Naive thymus-derived CD4-positive, alpha-beta T cell (primary cell): ENCODE measurements around the gene GP9. TPM values are rescaled to one million over a fixed set of nuclear protein-coding genes. Genes with fewer than 3 reads are reported as not detected.

ENCODE experiments used
- ATAC-seq: fragments of 150-1000 bp; cut with Tn5 transposase; 2 replicates; pipeline ENCODE4 v1.10.0; 2021; ENCODE audit warnings: mild to moderate bottlenecking, moderate library complexity
- CTCF ChIA-PET: fragments of 350-600 bp; sonication (Branson Sonifier 250); formaldehyde crosslinking; loops from one replicate; lab custom pipeline; 2021; ENCODE audit warnings: antibody characterized with exemption; lab: Charles Lee
- POLR2A ChIA-PET: fragments of 350-600 bp; sonication (Branson Sonifier 250); formaldehyde crosslinking; loops from one replicate; lab custom pipeline; 2021; ENCODE audit warnings: antibody characterized with exemption, inconsistent platforms; lab: Charles Lee
- DNase-seq, 9 donors: peaks; one replicate each; pipeline versions ENCODE4 v3.0.0 to v3.0.0-alpha.2; 2020 to 2022; ENCODE audit warnings: mixed read lengths in 1 of 9
- H3K27ac ChIP-seq: one replicate; pipeline ENCODE4 v1.7.0; 2013; ENCODE audit warnings: mild to moderate bottlenecking, low read depth, low read length, moderate library complexity
- H3K27me3 ChIP-seq, 2 donors: one replicate each; pipeline ENCODE4 v1.7.0; 2013; ENCODE audit warnings: low read length in 2 of 2, mild to moderate bottlenecking in 2 of 2, moderate library complexity in 2 of 2; ENCODE audit not compliant: control insufficient read depth in 2 of 2, insufficient read depth in 2 of 2
- H3K36me3 ChIP-seq, 3 experiments: 1 replicate in 2 of 3; 2 replicates in 1 of 3; pipeline ENCODE4 v1.7.0; 2013; ENCODE audit warnings: low read length in 3 of 3, mild to moderate bottlenecking in 3 of 3, moderate library complexity in 1 of 3; ENCODE audit not compliant: insufficient read depth in 3 of 3, control insufficient read depth in 2 of 3
- H3K4me1 ChIP-seq, 2 donors: one replicate each; pipeline ENCODE4 v1.7.0; 2013; ENCODE audit warnings: low read length in 2 of 2, mild to moderate bottlenecking in 2 of 2, moderate library complexity in 1 of 2; ENCODE audit not compliant: control insufficient read depth in 2 of 2, insufficient read depth in 2 of 2
- H3K4me3 ChIP-seq: 2 replicates; pipeline ENCODE4 v1.7.0; 2013; ENCODE audit warnings: mild to moderate bottlenecking, low read length
- H3K9me3 ChIP-seq, 3 experiments: 1 replicate in 2 of 3; 2 replicates in 1 of 3; pipeline ENCODE4 v1.7.0; 2013; ENCODE audit warnings: low read length in 3 of 3; ENCODE audit not compliant: control insufficient read depth in 2 of 3
- H3K27ac Mint-ChIP-seq, 9 donors: one replicate each; pipeline ENCODE4 v1.8.0; 2020 to 2022; ENCODE audit warnings: mixed read lengths in 9 of 9, mild to moderate bottlenecking in 8 of 9, moderate library complexity in 5 of 9, inconsistent platforms in 2 of 9
- H3K27me3 Mint-ChIP-seq, 5 donors: one replicate each; pipeline ENCODE4 v1.8.0; 2021 to 2022; ENCODE audit warnings: mixed read lengths in 5 of 5, mild to moderate bottlenecking in 1 of 5
- H3K36me3 Mint-ChIP-seq, 5 donors: one replicate each; pipeline ENCODE4 v1.8.0; 2020 to 2022; ENCODE audit warnings: mixed read lengths in 5 of 5, mild to moderate bottlenecking in 3 of 5, inconsistent platforms in 1 of 5
- H3K4me1 Mint-ChIP-seq, 7 donors: one replicate each; pipeline ENCODE4 v1.8.0; 2020 to 2022; ENCODE audit warnings: mixed read lengths in 7 of 7, mild to moderate bottlenecking in 3 of 7, inconsistent platforms in 1 of 7
- H3K4me3 Mint-ChIP-seq, 10 donors: one replicate each; pipeline ENCODE4 v1.8.0; 2020 to 2022; ENCODE audit warnings: mild to moderate bottlenecking in 10 of 10, mixed read lengths in 10 of 10, moderate library complexity in 6 of 10, inconsistent platforms in 2 of 10
- H3K9me3 Mint-ChIP-seq, 11 donors: one replicate each; pipeline ENCODE4 v1.8.0; 2020 to 2022; ENCODE audit warnings: mixed read lengths in 11 of 11, mild to moderate bottlenecking in 4 of 11, inconsistent platforms in 1 of 11, moderate library complexity in 1 of 11
- intact Hi-C, 2 donors: fragments of 100-400 bp; cut with micrococcal nuclease; formaldehyde crosslinking; loops; one replicate each; pipeline ENCODE4 v1.15.1; 2023
- polyA plus RNA-seq, 2 donors: library from polyadenylated mRNA; unstranded; fragments of 300-500 nt; fragmentation: Illumina TruSeq; gene quantifications; one replicate each; pipeline ENCODE4 v1.2.3, GENCODE V29; 2021
- total RNA-seq, 6 experiments: library from RNA in 5 of 6; stranded (reverse) in 5 of 6; gene quantifications; 1 replicate in 5 of 6; 2 replicates in 1 of 6; pipeline ENCODE4 v1.2.3 and lab custom pipeline; 2021 to 2026

GP9 gene
- total and polyA plus RNA-seq, 7 experiments from 2014 or later, result 2.5 TPM; not detected in 6

DNA sequence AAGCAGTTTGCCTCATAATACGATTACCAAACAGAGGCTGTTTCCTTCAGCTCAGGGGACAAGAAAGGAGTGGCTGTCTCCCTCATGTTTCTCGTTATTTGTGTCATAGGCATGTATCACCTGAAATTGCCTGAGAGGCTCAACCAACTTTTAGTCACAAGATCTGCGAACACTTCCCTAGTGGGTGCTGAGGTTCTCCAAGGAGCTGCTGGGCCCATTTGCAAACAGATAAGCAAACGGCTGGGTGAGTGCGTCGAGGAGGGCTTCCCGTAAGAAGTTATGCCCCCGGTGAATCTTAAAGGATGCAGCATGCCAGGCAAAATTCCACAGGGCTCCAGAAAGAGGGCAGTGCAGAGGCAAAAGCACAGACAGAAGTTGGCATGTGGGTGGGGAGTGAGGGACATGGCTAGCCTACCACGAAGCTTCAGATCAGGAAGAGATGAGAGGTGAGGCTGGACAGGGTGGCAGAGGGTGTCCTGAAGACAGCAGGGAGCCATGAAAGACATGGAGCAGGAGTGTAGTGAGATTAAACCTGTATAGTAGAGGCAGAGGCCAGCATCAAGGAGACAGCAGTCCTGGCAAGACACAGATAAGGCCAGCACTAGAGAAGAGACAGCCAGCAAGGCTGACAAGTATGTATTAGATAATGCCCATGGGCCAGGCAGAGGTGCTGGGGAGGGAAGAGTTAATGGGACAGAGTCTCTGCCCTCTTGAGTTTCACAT lies 4.0 kb upstream of the GP9 start:
- Mint-ChIP-seq H3K27ac (peak overlapping the region in 1 of 9 donors; percentile 10), H3K36me3 (peaks cover 0 to 4% (median 0%) of the 10 kb centered on the region in 5 donors), H3K27me3 (peaks cover 0 to 5% (median 0%) of the 10 kb centered on the region in 5 donors), H3K4me1 (peaks cover 3 to 21% (median 9%) of the 10 kb centered on the region in 7 donors), H3K4me3 (no peak overlapping the region), H3K9me3 (no peaks in the 10 kb centered on the region)
- DNase-seq (no peak), ATAC-seq (no peak)
- Histone ChIP-seq H3K9me3 (no peaks in the 10 kb centered on the region), H3K4me3 (no peak overlapping the region), H3K27ac (no peak overlapping the region), H3K27me3 (no peaks in the 10 kb centered on the region), H3K36me3 (no peaks in the 10 kb centered on the region), H3K4me1 (no peaks in the 10 kb centered on the region)
- intact Hi-C loops, result no loop called here
- POLR2A ChIA-PET, result no interaction called here
- CTCF ChIA-PET, result interaction anchor here (0.7 to 1.0 kb wide), 2 partner anchors 193 to 455 kb away, joined by 3 read pairs; partner anchors contain the start of gene COPG1

DNA sequence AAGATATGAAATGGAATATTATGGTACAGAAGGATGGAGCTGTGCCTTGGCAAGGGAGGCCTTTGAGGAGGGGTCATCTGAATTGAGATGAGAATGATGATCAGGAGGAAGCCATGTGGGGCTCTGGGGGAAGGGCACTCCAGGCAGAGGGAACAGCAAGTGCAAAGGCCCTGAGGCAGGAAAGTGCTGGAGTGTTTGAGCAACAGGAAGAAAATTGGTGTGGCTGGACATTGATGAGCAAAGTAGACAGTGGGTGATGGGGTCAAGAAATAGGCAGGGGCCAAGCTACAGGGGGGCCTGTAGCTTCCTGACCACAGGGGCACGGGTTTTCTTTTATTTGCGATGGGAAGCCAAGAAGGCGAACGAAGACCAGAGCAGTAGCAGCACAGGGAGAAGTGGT lies 3.3 kb upstream of the GP9 start:
- H3K9me3 Mint-ChIP-seq, result no peaks in the 10 kb centered on the region
- ChIA-PET POLR2A (interaction anchor here (0.6 kb wide), 1 partner anchor 10 kb away, joined by 3 read pairs; no protein-coding TSS in a partner anchor), CTCF (interaction anchor here (1.0 kb wide), 1 partner anchor 192 kb away, joined by 3 read pairs; the partner anchor contains the start of gene COPG1)
- Histone ChIP-seq H3K4me1 (no peaks in the 10 kb centered on the region), H3K27ac (no peak overlapping the region), H3K27me3 (no peaks in the 10 kb centered on the region), H3K36me3 (no peaks in the 10 kb centered on the region), H3K9me3 (no peaks in the 10 kb centered on the region), H3K4me3 (no peak overlapping the region)
- H3K36me3 Mint-ChIP-seq, result peaks cover 0 to 4% (median 0%) of the 10 kb centered on the region in 5 donors
- intact Hi-C loops, result no loop called here
- ATAC-seq (no peak), DNase-seq (no peak)
- H3K27me3 Mint-ChIP-seq, result peaks cover 0 to 5% (median 0%) of the 10 kb centered on the region in 5 donors
- H3K4me1 Mint-ChIP-seq, result peaks cover 3 to 21% (median 9%) of the 10 kb centered on the region in 7 donors
- H3K4me3 Mint-ChIP-seq, result no peak overlapping the region
- H3K27ac Mint-ChIP-seq, result peak overlapping the region in 1 of 9 donors; percentile 10

DNA sequence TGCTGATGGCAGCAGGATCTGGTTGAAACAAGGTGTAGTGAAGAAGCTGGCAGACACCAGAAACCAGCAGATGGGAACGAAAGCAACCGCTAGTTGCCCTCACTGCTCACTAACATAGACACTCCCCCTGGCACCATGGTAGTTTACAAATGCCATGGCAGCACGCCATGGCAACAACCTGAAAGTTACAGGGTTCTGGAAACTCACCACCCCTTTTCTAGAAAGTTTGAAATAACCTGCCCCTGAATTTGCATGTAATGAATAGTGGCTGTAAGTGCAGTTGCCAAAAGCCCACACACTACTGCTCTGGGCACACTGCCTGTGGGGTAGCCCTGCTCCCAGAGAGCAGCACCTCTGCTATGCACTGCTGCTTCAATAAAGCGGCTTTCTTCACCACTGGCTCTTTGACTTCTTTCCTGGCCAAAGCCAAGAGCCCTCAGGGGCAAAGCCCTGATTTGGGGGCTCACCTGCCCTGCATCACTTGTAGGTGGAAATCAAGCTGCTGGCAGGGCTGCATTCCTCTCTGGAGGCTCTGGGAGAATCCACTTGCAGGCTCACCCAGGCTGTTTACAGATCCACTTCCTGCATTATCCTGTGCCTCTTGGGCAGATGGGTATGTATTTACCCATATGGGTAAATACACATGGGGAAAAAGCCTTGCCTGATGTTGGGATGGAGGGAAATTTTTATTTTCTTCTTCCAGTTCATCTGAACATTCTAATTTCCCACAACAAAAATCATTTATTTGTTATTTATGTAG lies 2.0 kb upstream of the GP9 start:
- DNase-seq (peak in 4 of 9 donors; percentile 24 to 45 (median 27)), ATAC-seq (peak; percentile 65)
- peaks cover 0 to 5% (median 0%) of the 10 kb centered on the region in 5 donors for H3K27me3 Mint-ChIP-seq
- H3K36me3 Mint-ChIP-seq, result peaks cover 0 to 4% (median 0%) of the 10 kb centered on the region in 5 donors
- intact Hi-C loops, result no loop called here
- Histone ChIP-seq H3K36me3 (no peaks in the 10 kb centered on the region), H3K4me1 (no peaks in the 10 kb centered on the region), H3K27ac (no peak overlapping the region), H3K9me3 (no peaks in the 10 kb centered on the region), H3K4me3 (no peak overlapping the region), H3K27me3 (no peaks in the 10 kb centered on the region)
- no peaks in the 10 kb centered on the region for H3K9me3 Mint-ChIP-seq
- peaks cover 1 to 15% (median 9%) of the 10 kb centered on the region in 7 donors for H3K4me1 Mint-ChIP-seq
- CTCF ChIA-PET, result no interaction called here
- no peak overlapping the region for H3K4me3 Mint-ChIP-seq
- POLR2A ChIA-PET, result no interaction called here
- peak overlapping the region in 1 of 9 donors; percentile 57 for H3K27ac Mint-ChIP-seq

DNA sequence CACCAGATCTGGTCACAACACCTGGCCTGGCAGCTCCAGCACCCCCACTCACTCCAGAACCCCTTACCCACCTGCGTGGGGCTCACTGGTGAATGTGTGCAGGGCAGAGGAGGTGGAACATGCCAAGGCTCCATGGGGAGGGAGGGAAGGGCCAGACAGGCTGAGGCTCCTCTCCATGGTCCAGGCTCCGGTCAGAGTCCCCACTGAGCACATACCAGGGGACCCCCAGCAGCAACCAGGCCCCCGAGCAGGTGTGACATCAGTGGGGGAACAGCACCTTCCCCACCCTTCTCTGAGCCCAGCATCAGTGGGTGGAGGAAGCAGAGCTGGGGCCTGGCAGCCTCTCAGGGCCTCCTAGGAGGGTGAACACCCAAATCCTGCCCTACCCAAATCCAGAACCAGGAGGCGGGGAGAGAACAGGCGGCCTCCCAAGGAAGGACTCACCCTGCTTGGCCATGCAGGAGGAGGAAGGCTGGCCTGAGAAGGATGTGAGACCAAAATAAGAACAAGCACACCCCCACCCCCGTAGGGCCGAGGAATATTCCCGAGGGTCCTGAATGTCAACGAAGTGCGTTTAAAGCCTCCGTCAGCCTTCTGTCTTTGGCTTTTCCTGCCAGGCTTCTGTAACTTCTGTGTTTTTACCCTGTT lies 1.1 kb upstream of the GP9 start:
- Histone ChIP-seq H3K4me1 (no peaks in the 10 kb centered on the region), H3K27ac (no peak overlapping the region), H3K36me3 (no peaks in the 10 kb centered on the region), H3K4me3 (no peak overlapping the region), H3K9me3 (no peaks in the 10 kb centered on the region), H3K27me3 (no peaks in the 10 kb centered on the region)
- peaks cover 0 to 4% (median 0%) of the 10 kb centered on the region in 5 donors for H3K36me3 Mint-ChIP-seq
- ATAC-seq, result no peak
- no peak overlapping the region for H3K27ac Mint-ChIP-seq
- no peak overlapping the region for H3K4me3 Mint-ChIP-seq
- intact Hi-C loops, result no loop called here
- ChIA-PET POLR2A (interaction anchor here (1.0 kb wide), 1 partner anchor 9 kb away, joined by 3 read pairs; no protein-coding TSS in a partner anchor), CTCF (interaction anchor here (1.3 kb wide), 1 partner anchor 9 kb away, joined by 3 read pairs; no protein-coding TSS in a partner anchor)
- H3K9me3 Mint-ChIP-seq, result no peaks in the 10 kb centered on the region
- DNase-seq, result no peak
- peaks cover 0 to 5% (median 0%) of the 10 kb centered on the region in 5 donors for H3K27me3 Mint-ChIP-seq
- H3K4me1 Mint-ChIP-seq, result peaks cover 0 to 13% (median 5%) of the 10 kb centered on the region in 7 donors

DNA sequence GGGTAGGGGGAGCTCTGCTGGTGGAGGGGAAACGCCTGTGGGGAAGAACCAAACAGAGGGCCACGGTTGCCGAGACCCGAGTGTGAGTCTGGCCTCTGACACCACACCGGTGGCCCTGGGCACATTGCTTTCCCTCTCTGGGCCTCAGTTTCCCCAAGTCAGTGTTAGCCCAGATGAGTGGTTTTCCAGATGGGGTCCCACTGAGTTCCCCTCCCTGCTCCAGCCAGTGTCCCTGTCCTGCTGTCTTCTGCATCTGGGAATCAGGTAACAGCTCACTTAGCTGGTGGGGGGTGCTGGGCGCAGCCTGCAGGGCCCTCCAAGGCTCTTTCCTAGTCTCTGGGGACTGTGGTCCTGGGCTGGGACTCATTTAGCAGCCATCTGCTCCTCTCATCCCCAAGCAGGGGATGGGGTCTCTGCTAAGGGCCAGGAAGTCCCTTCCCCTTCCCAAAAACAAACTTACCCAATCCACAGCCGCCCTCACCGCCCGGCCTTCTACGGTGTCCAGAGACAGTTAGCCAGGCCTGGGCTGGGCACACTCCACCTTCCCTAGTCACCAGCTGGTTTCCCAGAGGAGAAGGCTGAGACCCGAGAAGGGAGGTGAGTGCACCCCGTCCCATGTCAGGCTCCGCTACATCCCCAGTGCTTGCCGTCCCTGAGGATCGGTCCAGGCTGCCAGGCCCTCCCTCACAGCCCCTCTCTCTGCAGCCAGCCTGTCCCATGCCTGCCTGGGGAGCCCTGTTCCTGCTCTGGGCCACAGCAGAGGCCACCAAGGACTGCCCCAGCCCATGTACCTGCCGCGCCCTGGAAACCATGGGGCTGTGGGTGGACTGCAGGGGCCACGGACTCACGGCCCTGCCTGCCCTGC lies 676 bp downstream of the GP9 start:
- ChIA-PET POLR2A (interaction anchor here (1.0 kb wide), 1 partner anchor 57 kb away, joined by 3 read pairs; no protein-coding TSS in a partner anchor), CTCF (interaction anchor here (0.8 to 1.5 kb wide), 2 partner anchors 8 to 185 kb away, joined by 3 to 5 read pairs; no protein-coding TSS in a partner anchor)
- H3K4me1 Mint-ChIP-seq, result peaks cover 0 to 13% (median 5%) of the 10 kb centered on the region in 7 donors
- no peaks in the 10 kb centered on the region for H3K9me3 Mint-ChIP-seq
- H3K27ac Mint-ChIP-seq, result no peak overlapping the region
- H3K36me3 Mint-ChIP-seq, result peaks cover 0 to 4% (median 0%) of the 10 kb centered on the region in 5 donors
- H3K9me3 ChIP-seq, result no peaks in the 10 kb centered on the region
- no peaks in the 10 kb centered on the region for H3K27me3 ChIP-seq
- DNase-seq, result no peak
- ATAC-seq, result no peak
- peaks cover 0 to 5% (median 0%) of the 10 kb centered on the region in 5 donors for H3K27me3 Mint-ChIP-seq
- H3K4me1 ChIP-seq, result no peaks in the 10 kb centered on the region
- H3K36me3 ChIP-seq, result no peaks in the 10 kb centered on the region
- H3K4me3 Mint-ChIP-seq, result no peak overlapping the region
- no peak overlapping the region for H3K27ac ChIP-seq
- intact Hi-C loops, result no loop called here
- no peak overlapping the region for H3K4me3 ChIP-seq
